Natural killer cell (primary cell): ENCODE results near the gene DAPK1. TPM values are rescaled to one million over a fixed set of nuclear protein-coding genes. Genes with fewer than 3 reads are reported as not detected.

Experiments
- ATAC-seq, 3 donors: fragments of 150-1000 bp in 2 of 3; fragments of 200-7000 bp in 1 of 3; cut with Tn5 transposase; 1 replicate in 1 of 3; 2 replicates in 2 of 3; pipeline ENCODE4 v1.10.0; 2021; ENCODE audit warnings: mild to moderate bottlenecking in 2 of 3, moderate library complexity in 2 of 3
- DNase-seq, 2 donors: peaks; one replicate each; pipeline versions ENCODE4 v3.0.0 to v3.0.0-alpha.2; 2013 to 2021; ENCODE audit warnings: mixed read lengths in 1 of 2
- H3K27ac ChIP-seq: one replicate; pipeline ENCODE4 v1.5.1; 2013; ENCODE audit warnings: mild to moderate bottlenecking, low read length
- H3K27me3 ChIP-seq: one replicate; pipeline ENCODE4 v1.6.1; 2013; ENCODE audit warnings: low read length; ENCODE audit not compliant: control insufficient read depth, insufficient read depth
- H3K36me3 ChIP-seq: one replicate; pipeline ENCODE4 v1.6.1; 2013; ENCODE audit warnings: low read length; ENCODE audit not compliant: control insufficient read depth, insufficient read depth
- H3K4me1 ChIP-seq: one replicate; pipeline ENCODE4 v1.6.1; 2013; ENCODE audit warnings: low read length; ENCODE audit not compliant: control insufficient read depth, insufficient read depth
- H3K4me3 ChIP-seq: one replicate; pipeline ENCODE4 v1.5.1; 2013; ENCODE audit warnings: low read length
- H3K9me3 ChIP-seq: one replicate; pipeline ENCODE4 v1.6.1; 2013; ENCODE audit warnings: low read length; ENCODE audit not compliant: control insufficient read depth, insufficient read depth
- H3K27ac Mint-ChIP-seq, 2 donors: one replicate each; pipeline ENCODE4 v1.8.0; 2022; ENCODE audit warnings: mild to moderate bottlenecking in 2 of 2, mixed read lengths in 2 of 2, moderate library complexity in 1 of 2
- H3K27me3 Mint-ChIP-seq, 2 donors: one replicate each; pipeline ENCODE4 v1.8.0; 2022; ENCODE audit warnings: low read depth in 2 of 2, mixed read lengths in 2 of 2
- H3K36me3 Mint-ChIP-seq: one replicate; pipeline ENCODE4 v1.8.0; 2022; ENCODE audit warnings: mixed read lengths
- H3K4me1 Mint-ChIP-seq, 2 donors: one replicate each; pipeline ENCODE4 v1.8.0; 2022; ENCODE audit warnings: mixed read lengths in 2 of 2
- H3K4me3 Mint-ChIP-seq: one replicate; pipeline ENCODE4 v1.8.0; 2022; ENCODE audit warnings: mild to moderate bottlenecking, moderate library complexity, mixed read lengths
- H3K9me3 Mint-ChIP-seq, 2 donors: one replicate each; pipeline ENCODE4 v1.8.0; 2022; ENCODE audit warnings: mixed read lengths in 2 of 2
- WGBS: methylation state at CpG from one replicate; pipeline ENCODE4 v1.1.7; 2013; ENCODE audit warnings: missing lambda C conversion rate; ENCODE audit not compliant: insufficient coverage; 5-methylcytosine and 5-hydroxymethylcytosine counted together
- intact Hi-C: fragments of 100-400 bp; cut with micrococcal nuclease; formaldehyde crosslinking; loops from one replicate; pipeline ENCODE4 v1.14.2; 2022
- total RNA-seq, 4 donors: library from RNA; stranded (reverse); fragments of 120-200 nt in 1 of 4; gene quantifications; one replicate each; pipeline versions ENCODE4 v1.2.3 to v1.2.4, GENCODE V29; 2013 to 2022
- TF ChIP-seq, protein P1 (sequence below): fragments of 200-600 bp; IDR thresholded peaks from one replicate; pipeline ENCODE4 v1.8.0; 2022; ENCODE audit warnings: antibody characterized with exemption

The DAPK1 gene
- total RNA-seq, 3 donors from 2014 or later (not counting 1 experiment from before 2014, with no cell fraction given), result 12.2 to 26.5 (median 22.7) TPM

DNA sequence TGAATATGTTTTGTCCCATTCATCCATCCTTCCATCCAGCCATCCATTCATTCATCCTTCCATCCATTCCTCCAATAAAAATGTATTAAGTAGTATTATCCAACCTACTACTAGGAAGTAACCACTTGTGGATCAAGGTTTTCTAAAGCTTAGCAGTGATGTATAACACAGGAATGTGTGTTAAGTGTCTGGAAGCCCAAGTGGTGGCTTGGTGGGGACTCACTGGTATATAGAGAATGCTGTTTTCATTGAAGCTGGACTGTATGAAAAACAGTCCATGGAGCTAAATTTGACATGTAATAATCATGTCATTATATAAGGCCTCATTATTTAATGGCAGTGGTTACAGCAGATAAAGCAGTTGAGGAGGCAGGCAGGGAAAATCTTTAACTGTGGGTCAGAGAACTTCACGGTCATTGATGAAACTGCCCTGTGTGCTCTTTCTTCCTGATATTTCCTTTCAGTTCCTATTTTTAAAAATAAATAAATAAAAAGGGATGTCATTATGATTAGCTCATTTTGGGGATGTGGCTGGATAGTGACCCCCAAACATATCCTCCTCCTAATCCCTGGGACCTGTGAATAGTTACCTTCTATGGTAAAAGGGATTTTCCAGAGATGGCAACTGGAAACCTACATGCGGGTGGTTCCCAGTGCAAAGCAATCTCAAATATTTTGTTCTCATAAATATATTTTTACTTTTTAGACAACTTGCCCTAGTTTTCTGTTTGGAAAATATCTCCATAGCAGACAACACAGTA is 82.3 kb downstream of the DAPK1 start:
- no peak overlapping the region for H3K4me3 ChIP-seq
- Mint-ChIP-seq H3K4me1 (no peaks in the 10 kb centered on the region), H3K4me3 (no peak overlapping the region), H3K27ac (no peak overlapping the region), H3K9me3 (no peaks in the 10 kb centered on the region), H3K36me3 (no peaks in the 10 kb centered on the region), H3K27me3 (peaks cover 0 to 3% of the 10 kb centered on the region in 2 donors)
- ATAC-seq (no peak), DNase-seq (no peak)
- intact Hi-C loops, result no loop called here
- H3K9me3 ChIP-seq, result no peaks in the 10 kb centered on the region
- H3K36me3 ChIP-seq, result no peaks in the 10 kb centered on the region
- H3K4me1 ChIP-seq, result no peaks in the 10 kb centered on the region
- no peaks in the 10 kb centered on the region for H3K27me3 ChIP-seq
- 56% methylated on average over 1 of the region's 2 CpGs for WGBS
- TF ChIP-seq, protein P1, sequence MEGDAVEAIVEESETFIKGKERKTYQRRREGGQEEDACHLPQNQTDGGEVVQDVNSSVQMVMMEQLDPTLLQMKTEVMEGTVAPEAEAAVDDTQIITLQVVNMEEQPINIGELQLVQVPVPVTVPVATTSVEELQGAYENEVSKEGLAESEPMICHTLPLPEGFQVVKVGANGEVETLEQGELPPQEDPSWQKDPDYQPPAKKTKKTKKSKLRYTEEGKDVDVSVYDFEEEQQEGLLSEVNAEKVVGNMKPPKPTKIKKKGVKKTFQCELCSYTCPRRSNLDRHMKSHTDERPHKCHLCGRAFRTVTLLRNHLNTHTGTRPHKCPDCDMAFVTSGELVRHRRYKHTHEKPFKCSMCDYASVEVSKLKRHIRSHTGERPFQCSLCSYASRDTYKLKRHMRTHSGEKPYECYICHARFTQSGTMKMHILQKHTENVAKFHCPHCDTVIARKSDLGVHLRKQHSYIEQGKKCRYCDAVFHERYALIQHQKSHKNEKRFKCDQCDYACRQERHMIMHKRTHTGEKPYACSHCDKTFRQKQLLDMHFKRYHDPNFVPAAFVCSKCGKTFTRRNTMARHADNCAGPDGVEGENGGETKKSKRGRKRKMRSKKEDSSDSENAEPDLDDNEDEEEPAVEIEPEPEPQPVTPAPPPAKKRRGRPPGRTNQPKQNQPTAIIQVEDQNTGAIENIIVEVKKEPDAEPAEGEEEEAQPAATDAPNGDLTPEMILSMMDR, result no peak
- H3K27ac ChIP-seq, result no peak overlapping the region

DNA sequence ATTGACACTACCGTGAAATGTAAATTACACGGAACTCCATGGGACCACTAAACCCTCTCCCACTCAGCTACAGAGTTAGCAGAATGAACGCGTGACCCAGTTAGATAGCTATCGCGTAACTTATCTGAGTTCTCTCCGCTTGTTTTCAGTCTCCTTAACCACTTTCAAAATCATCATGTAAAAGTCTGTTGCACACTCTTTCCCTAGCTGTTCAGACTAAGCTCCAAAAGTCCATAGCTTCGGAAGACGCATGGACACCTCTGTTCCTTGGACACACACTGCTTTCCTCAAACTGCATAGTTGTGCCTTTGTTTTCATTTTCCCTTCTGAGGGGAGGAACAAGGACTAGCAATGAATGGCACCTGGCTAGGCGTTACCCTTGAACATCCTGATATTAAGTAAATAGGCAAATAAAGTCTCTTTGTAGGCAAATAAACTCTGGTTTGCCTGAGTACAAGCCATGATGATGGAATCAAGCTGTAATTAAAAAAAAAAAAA is 83.3 kb downstream of the DAPK1 start:
- Mint-ChIP-seq H3K36me3 (no peaks in the 10 kb centered on the region), H3K9me3 (no peaks in the 10 kb centered on the region), H3K4me1 (no peaks in the 10 kb centered on the region), H3K4me3 (no peak overlapping the region), H3K27ac (no peak overlapping the region), H3K27me3 (peaks cover 0 to 3% of the 10 kb centered on the region in 2 donors)
- intact Hi-C loops, result no loop called here
- ATAC-seq, result no peak
- Histone ChIP-seq H3K27ac (no peak overlapping the region), H3K27me3 (no peaks in the 10 kb centered on the region), H3K4me1 (no peaks in the 10 kb centered on the region), H3K4me3 (no peak overlapping the region), H3K36me3 (no peaks in the 10 kb centered on the region), H3K9me3 (no peaks in the 10 kb centered on the region)
- TF ChIP-seq, protein P1, result no peak
- 86% methylated on average over 10 of the region's 10 CpGs for WGBS
- no peak for DNase-seq

DNA sequence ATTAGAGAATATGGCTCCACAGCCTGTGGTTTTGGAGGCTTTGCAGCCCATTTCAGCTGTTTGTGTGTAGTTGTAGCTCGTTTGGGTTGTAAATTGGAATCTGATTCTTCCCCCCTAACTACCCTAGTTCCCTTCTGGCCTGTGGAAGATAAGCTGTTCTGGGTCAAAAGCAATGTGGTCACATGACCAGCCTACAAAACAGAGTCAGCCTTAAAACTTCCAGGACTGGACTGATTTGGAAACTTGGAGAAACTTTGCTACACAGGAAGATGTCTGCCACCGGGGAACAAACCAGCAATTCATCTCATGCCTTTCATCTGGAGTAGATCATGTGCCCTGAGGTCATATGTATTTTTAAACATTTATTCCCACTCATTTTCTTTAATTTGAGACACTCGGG is 83.8 kb downstream of the DAPK1 start:
- TF ChIP-seq, protein P1, result no peak
- Mint-ChIP-seq H3K4me1 (no peaks in the 10 kb centered on the region), H3K9me3 (no peaks in the 10 kb centered on the region), H3K36me3 (no peaks in the 10 kb centered on the region), H3K27me3 (peaks cover 0 to 3% of the 10 kb centered on the region in 2 donors), H3K4me3 (no peak overlapping the region), H3K27ac (no peak overlapping the region)
- intact Hi-C loops, result no loop called here
- Histone ChIP-seq H3K4me3 (no peak overlapping the region), H3K9me3 (no peaks in the 10 kb centered on the region), H3K36me3 (no peaks in the 10 kb centered on the region), H3K27ac (no peak overlapping the region), H3K27me3 (no peaks in the 10 kb centered on the region), H3K4me1 (no peaks in the 10 kb centered on the region)
- no peak for ATAC-seq
- WGBS, result 61% methylated on average over 1 of the region's 3 CpGs
- no peak for DNase-seq
